ENCODE data around the gene PPM1D. TPM values are rescaled to one million over a fixed set of nuclear protein-coding genes. Genes with fewer than 3 reads are reported as not detected.
"Not testable (repeated sequence)": the region's sequence is repeated elsewhere in the genome, so short reads cannot be mapped to it uniquely, and the experiment has no call there.

The PPM1D gene
- polyA plus RNA-seq, 1 donor from 2014 or later: 13.7 TPM

GRCh38 chr17:60579551-60579950 lies 20.4 kb upstream of the PPM1D start:
- H3K9me3 Mint-ChIP-seq: peaks cover 0 to 7% (median 4%) of the 10 kb centered on the region in 3 donors
- no peak overlapping the region for H3K27ac Mint-ChIP-seq
- no peaks in the 10 kb centered on the region for H3K27me3 Mint-ChIP-seq
- peak overlapping the region in 1 of 4 donors; percentile 37 for H3K4me3 Mint-ChIP-seq
- peaks cover 0 to 4% (median 2%) of the 10 kb centered on the region in 3 donors for H3K4me1 Mint-ChIP-seq
- no peaks in the 10 kb centered on the region for H3K36me3 Mint-ChIP-seq

GRCh38 chr17:60583008-60583407 lies 17.0 kb upstream of the PPM1D start:
- Mint-ChIP-seq H3K4me1 (no peaks in the 10 kb centered on the region), H3K4me3 (no peak overlapping the region), H3K36me3 (no peaks in the 10 kb centered on the region), H3K27me3 (no peaks in the 10 kb centered on the region), H3K27ac (no peak overlapping the region), H3K9me3 (no peaks in the 10 kb centered on the region)

- no peaks in the 10 kb centered on the region for H3K4me1 Mint-ChIP-seq
- peaks cover 2% of the 10 kb centered on the region for H3K27me3 Mint-ChIP-seq
- H3K9me3 Mint-ChIP-seq: no peaks in the 10 kb centered on the region
- H3K36me3 Mint-ChIP-seq: no peaks in the 10 kb centered on the region
- no peak overlapping the region for H3K27ac Mint-ChIP-seq
- H3K4me3 Mint-ChIP-seq: no peak overlapping the region
Observed at GRCh38 chr17:60585887-60586286, 14.1 kb upstream of the PPM1D start.

GRCh38 chr17:60586288-60586974 lies 13.6 kb upstream of the PPM1D start:
- Mint-ChIP-seq H3K27ac (no peak overlapping the region), H3K36me3 (no peaks in the 10 kb centered on the region), H3K27me3 (peaks cover 2% of the 10 kb centered on the region), H3K4me1 (no peaks in the 10 kb centered on the region), H3K4me3 (no peak overlapping the region), H3K9me3 (no peaks in the 10 kb centered on the region)

GRCh38 chr17:60590070-60590469 lies 9.9 kb upstream of the PPM1D start:
- H3K4me3 Mint-ChIP-seq: no peak overlapping the region
- no peaks in the 10 kb centered on the region for H3K4me1 Mint-ChIP-seq
- H3K36me3 Mint-ChIP-seq: no peaks in the 10 kb centered on the region
- H3K9me3 Mint-ChIP-seq: no peaks in the 10 kb centered on the region
- no peak overlapping the region for H3K27ac Mint-ChIP-seq
- peaks cover 2% of the 10 kb centered on the region for H3K27me3 Mint-ChIP-seq

GRCh38 chr17:60592750-60593149 lies 7.2 kb upstream of the PPM1D start:
- Mint-ChIP-seq H3K36me3 (no peaks in the 10 kb centered on the region), H3K27ac (no peak overlapping the region), H3K27me3 (peaks cover 2% of the 10 kb centered on the region), H3K4me3 (no peak overlapping the region), H3K4me1 (no peaks in the 10 kb centered on the region), H3K9me3 (no peaks in the 10 kb centered on the region)

GRCh38 chr17:60593441-60594036 lies 6.5 kb upstream of the PPM1D start:
- H3K4me1 Mint-ChIP-seq, H3K27me3 Mint-ChIP-seq, H3K4me3 Mint-ChIP-seq, H3K36me3 Mint-ChIP-seq, H3K27ac Mint-ChIP-seq, H3K9me3 Mint-ChIP-seq: not testable (repeated sequence)

- not testable (repeated sequence) for H3K36me3 Mint-ChIP-seq, H3K27me3 Mint-ChIP-seq, H3K4me3 Mint-ChIP-seq, H3K9me3 Mint-ChIP-seq, H3K27ac Mint-ChIP-seq
- peaks cover 2 to 11% (median 8%) of the 10 kb centered on the region in 3 donors for H3K4me1 Mint-ChIP-seq
Observed at GRCh38 chr17:60594170-60594569, 5.8 kb upstream of the PPM1D start.

GRCh38 chr17:60594734-60595133 lies 5.3 kb upstream of the PPM1D start:
- H3K9me3 Mint-ChIP-seq: no peaks in the 10 kb centered on the region
- no peak overlapping the region for H3K27ac Mint-ChIP-seq
- peaks cover 7 to 13% (median 8%) of the 10 kb centered on the region in 3 donors for H3K4me1 Mint-ChIP-seq
- peaks cover 2% of the 10 kb centered on the region for H3K27me3 Mint-ChIP-seq
- H3K4me3 Mint-ChIP-seq: no peak overlapping the region
- no peaks in the 10 kb centered on the region for H3K36me3 Mint-ChIP-seq

- H3K4me3 Mint-ChIP-seq: peak overlapping the region in 1 of 4 donors; percentile 96
Observed at GRCh38 chr17:60597297-60597696, 2.7 kb upstream of the PPM1D start.

GRCh38 chr17:60598001-60598736 lies 1.8 kb upstream of the PPM1D start:
- H3K27me3 Mint-ChIP-seq: no peaks in the 10 kb centered on the region
- H3K4me3 Mint-ChIP-seq: peak overlapping the region; percentile 71 to 96 (median 78)
- peaks cover 2% of the 10 kb centered on the region for H3K36me3 Mint-ChIP-seq
- H3K9me3 Mint-ChIP-seq: no peaks in the 10 kb centered on the region
- H3K27ac Mint-ChIP-seq: peak overlapping the region in 2 of 3 donors; percentile 4 to 26
- H3K4me1 Mint-ChIP-seq: peaks cover 15 to 24% (median 24%) of the 10 kb centered on the region in 3 donors

More at GRCh38 chr17:60597297-60597696, 2.7 kb upstream of the PPM1D start:
- H3K27ac Mint-ChIP-seq: peak overlapping the region in 1 of 3 donors; percentile 26
- H3K4me1 Mint-ChIP-seq: peaks cover 12 to 21% (median 18%) of the 10 kb centered on the region in 3 donors
- H3K27me3 Mint-ChIP-seq: no peaks in the 10 kb centered on the region
- peaks cover 2% of the 10 kb centered on the region for H3K36me3 Mint-ChIP-seq
- H3K9me3 Mint-ChIP-seq: no peaks in the 10 kb centered on the region

- no peaks in the 10 kb centered on the region for H3K27me3 Mint-ChIP-seq
- H3K27ac Mint-ChIP-seq: peak overlapping the region; percentile 96 to 98 (median 97)
- H3K4me3 Mint-ChIP-seq: peak overlapping the region; percentile 92 to 99 (median 96)
- no peaks in the 10 kb centered on the region for H3K9me3 Mint-ChIP-seq
- H3K4me1 Mint-ChIP-seq: peaks cover 19 to 33% (median 27%) of the 10 kb centered on the region in 3 donors
- H3K36me3 Mint-ChIP-seq: peaks cover 2% of the 10 kb centered on the region
Observed at GRCh38 chr17:60599220-60599619, 773 bp upstream of the PPM1D start.

- Mint-ChIP-seq H3K27me3 (no peaks in the 10 kb centered on the region), H3K4me1 (peaks cover 25 to 39% (median 29%) of the 10 kb centered on the region in 3 donors), H3K9me3 (no peaks in the 10 kb centered on the region), H3K4me3 (peak overlapping the region; percentile 92 to 99 (median 96)), H3K36me3 (peaks cover 2% of the 10 kb centered on the region), H3K27ac (peak overlapping the region; percentile 96 to 98 (median 97))
Observed at GRCh38 chr17:60600490-60601446, 775 bp downstream of the PPM1D start.
